Suppressor macrophage treated with lipopolysaccharide for 1 hour (primary cell): ENCODE data around the gene ALG12.

ENCODE experiments used
- DNase-seq, 3 donors: peaks; one replicate each; pipeline ENCODE4 v3.0.0-alpha.2; 2020 to 2022

ALG12 gene

GRCh38 chr22:49957826-49958365 is 39.7 kb upstream of the ALG12 start:
- DNase-seq: no peak

DNA sequence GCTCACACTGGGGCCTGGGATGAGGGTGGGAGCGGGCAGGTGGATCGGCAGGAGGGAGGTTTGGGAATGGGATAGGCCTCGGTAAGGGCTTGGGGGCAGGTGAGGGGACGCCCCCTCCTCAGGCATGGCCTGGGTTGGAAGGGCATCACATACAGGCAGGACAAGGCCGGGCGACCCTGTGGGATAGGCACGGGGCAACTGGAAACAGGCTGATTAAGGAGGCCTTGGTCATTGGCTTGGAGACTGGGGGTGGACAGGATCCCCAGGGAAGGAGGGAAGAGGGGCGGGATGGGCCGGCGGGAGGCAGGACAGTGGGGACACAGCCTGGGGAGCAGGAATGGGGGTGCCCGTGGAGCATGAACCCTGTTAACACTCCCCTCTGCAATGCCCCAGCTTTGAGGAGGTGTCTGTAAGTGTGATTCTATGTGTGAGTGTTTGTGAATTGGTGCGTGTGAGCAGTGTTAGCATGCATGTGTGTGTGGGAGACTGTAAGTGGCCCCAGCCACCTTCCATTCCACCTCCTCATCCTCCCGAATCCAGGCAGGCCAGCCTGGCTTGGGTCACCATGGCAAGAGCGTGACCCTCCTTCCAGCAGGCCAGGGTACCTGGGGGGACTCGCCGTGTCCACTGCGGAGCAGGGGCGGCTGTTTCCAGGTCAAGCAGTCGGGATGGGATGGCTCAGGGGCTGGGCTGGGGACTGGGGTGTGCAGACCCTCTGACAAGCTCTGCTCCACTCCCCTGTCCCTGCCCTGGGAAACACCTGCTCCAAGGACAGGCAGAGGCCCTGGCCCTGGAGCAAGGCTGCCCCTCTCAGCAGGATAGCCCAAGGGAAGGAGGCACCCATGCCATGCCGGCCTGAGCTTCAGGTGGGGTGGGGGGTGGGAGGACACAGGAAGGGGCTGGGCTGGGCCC is 38.9 kb upstream of the ALG12 start:
- DNase-seq: no peak

DNA sequence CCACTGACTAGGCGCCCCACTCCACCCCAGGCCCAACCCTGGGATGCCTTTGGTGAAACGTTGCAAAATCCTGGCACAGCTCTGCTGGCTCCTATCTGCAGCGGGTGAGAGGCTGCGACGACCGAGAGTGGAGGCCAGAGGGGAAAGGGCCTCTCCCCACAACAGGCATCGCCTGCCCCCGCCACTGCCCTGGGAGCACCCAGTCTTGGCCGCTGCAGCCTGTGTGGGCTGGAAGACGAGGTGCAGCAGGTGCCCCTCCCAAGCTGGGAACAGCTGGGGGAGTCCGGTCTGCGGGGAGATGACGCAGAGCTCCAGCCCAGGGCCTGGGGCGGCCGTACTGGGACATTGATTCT is 38.2 kb upstream of the ALG12 start:
- DNase-seq: no peak

DNA sequence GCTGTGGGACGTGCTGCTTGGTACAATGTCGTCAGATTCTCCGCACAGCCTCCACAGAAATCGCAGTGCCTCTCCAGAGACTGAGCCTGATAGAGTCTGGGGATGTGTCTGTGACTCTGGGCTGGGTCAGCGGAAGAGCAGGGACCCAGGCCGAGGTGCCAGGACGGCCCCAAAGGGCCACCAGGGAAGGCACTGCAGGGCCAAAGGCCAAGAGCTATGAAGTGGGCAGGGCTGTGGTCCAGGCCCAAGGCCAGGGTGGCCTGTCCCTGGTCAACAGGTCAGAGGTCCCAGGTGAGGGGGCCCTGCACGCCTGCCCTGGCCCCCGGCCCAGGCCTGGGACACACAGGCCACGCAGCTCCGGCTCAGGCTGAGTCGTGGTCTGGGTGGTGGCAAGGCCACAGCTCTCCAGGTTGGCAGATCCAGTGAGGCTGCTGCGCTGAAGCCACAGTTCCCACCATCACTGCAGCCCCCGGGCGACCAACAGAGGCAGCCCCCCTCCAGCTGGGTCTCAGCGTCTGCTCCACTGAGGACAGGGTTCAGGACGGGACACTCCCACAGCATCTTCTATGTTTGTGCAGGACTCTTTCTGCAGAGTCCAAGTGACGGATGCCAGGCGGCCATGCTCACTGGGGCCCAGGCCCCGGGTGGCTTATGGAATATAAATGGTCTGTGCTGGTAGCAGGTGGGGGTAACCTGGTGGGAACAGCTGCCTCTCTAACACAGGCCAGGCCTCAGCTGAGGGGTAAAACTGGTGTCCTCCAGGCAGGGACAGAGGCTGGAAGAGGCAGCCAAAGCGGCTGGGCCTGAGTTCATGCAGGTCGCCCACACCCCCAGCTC is 37.6 kb upstream of the ALG12 start:
- no peak for DNase-seq

DNA sequence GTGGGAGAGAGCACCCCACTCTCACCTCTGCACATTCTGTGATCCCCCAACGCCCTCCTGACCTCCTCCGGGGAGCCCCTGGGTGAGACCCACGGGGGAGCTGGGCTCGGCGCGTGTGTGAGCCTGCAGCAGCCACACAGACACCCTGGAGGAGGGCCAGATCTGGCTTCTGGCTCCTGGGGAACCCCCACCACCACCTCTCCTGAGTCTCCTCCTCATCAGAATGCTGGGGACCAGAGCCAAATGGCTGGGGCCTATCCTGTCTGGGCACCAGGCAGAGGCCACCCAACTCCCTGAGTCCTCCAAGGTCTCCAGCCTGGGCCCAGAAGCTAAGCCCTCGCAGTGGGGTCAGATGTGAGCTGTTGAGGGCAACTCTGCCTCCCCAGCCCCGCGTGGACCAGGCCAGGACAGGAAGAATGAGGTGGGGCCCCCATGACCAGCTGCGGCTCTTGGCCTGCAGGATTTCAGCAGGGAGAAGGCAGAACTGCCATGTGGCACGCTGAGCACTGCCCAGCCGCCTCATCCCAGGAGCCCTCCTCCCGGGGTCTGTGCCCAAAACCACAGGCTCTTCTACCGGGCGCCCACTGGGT is 36.8 kb upstream of the ALG12 start:
- DNase-seq: no peak

GRCh38 chr22:49954354-49954753 is 36.1 kb upstream of the ALG12 start:
- DNase-seq: no peak

DNA sequence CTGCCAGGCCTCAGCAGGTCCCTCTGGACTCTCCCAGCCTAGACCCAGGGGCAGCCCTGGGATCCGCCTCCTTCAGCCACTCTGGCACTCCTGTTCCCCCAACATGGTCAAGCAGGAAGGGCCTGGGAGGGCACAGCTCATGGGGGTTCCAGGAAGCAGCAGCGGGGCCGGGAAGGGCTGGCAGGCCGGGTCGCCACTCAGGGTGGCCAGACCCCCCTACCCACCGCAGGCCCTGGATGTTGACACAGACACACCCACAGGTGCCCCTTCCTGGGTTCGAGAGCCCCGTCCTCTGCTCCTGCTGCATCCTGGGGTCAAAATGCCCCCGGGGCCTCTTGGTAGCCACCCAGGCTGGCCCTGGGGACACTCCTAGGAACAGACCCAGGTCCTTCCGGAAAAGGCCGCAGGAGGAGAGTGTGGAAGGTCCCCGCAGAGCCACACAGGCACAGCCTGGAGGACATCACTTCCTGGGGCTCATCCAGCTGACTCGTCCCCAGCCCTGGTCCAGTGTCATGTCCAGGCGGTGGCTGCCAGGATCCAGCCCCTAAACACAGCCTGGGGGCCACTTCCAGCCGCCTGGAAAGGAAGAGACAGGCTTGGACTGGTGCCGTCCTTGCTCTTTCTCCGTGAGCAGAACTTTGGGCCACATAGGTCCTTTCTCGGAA is 35.6 kb upstream of the ALG12 start:
- no peak for DNase-seq

- DNase-seq: no peak
Measured at GRCh38 chr22:49953027-49953679, 34.9 kb upstream of the ALG12 start.

DNA sequence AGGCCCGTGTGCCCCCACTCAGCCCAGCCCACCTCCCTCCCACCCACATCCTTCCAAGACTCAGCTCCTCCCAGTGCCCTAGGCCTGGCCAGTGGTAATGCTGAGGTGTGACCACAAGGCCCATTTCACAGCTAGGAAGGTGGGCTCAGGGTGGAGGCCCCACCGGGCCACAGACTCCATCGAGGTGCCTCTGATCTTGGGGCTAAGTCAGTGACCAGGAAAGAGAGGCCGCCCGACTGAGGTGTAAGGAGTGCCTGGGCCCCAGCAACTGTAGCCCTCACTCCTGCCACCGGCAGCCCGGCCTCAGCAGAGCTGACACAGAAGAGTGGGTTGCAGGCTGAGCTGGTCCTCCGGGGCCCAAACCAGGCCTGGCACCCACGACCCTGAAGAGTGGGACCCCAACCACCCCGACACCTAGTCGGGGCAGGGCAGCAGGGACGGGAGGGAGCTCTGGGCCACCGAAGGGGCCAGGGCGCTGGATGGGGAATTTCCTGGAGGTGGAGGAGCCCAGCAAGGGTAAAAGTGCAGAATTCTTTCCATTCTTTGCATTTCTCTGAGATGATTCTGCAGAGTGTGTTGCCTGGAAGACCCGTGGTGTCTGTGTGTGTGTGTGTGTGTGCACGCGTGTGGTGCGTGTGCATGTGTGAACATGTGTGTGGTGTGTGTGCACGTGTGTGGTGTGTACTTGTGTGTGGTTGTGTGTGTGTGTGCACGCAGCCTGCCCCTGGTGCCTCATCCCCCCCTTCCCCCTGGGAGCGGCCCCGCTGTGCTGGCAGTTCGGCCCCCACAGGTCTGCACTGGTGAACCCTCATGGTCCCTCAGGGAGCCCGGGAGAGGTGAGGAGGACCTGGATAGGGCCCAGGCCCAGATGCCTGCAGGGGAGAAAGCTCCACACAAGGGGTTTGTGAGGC is 34.0 kb upstream of the ALG12 start:
- no peak for DNase-seq

DNA sequence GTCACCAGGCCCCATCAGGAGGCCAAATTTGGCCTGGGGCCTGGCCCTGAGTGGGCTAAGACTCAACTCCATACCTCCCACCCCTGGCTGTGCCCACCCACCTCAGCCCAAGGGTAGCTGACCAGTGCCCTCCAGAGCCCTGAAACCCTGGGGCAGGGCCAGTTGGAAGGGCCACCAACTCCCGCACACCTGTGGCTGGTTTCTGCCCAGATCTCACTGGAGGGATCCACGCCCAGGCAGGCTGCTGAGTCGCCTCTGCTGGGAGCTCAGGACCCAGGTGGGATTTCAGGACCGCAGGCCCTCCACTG is 33.4 kb upstream of the ALG12 start:
- no peak for DNase-seq

DNA sequence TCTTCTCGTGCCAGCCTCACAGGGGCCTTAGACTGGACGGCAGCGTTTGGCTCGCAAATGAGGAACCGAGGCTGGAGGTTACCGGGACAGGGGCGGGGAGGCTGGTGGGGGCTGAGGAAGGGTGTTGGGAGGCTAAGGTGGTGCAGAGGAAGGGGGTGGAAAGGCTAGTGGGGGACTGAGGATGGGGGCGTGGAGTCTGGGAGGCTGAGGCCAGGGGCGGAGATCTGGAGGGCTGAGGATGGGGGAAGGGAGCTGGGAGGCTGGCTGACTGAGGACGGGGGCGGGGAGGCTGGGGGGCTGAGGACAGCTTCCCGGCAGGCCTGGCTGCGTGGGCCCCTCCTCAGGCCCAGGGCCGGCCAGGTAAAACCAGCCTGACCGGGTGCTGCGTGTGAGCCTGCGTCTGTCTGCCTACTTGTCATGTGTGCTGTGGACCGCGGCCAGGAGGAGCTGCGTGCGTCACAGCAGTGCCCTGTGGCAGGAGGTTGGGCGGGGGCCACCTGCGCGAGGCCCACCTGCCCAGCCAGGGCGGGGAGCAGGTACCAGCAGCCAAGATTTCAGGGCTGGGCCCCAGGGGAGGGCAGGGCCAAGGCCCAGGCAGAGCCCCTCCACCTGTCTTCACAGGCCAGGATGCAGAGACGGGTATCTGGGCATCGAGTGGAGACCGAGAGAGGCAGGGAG is 32.9 kb upstream of the ALG12 start:
- peak in 2 of 3 donors; percentile 55 to 57 for DNase-seq

DNA sequence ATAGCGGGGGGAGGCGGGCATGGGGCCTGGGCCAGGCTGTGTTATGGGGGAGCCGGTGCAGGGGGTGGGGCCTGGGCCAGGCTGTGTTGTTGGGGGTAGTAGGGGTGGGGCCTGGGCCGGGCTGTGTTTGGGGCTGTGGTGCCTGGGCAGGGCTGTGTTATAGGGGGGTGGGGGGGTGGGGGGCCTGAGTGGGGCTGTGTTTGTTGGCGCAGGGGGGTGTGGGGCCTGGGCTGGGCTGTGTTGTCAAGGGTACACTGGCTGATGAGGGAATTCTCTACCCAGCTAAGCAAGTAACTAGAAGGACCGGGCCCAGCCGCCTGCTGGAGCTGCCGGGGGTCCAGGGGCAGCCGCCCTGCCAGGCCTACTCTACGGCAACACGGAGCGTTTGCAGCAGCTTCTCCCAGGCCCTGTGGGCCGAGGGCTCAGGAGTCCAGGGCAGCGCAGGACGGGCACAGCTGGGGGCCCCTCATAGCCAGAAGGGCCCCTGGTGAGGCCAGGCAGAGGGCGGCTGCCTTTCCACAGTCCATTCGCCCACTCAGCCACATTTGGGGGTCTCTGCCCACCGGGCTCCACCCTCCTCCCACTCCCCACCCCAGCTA is 32.3 kb upstream of the ALG12 start:
- DNase-seq: no peak

DNA sequence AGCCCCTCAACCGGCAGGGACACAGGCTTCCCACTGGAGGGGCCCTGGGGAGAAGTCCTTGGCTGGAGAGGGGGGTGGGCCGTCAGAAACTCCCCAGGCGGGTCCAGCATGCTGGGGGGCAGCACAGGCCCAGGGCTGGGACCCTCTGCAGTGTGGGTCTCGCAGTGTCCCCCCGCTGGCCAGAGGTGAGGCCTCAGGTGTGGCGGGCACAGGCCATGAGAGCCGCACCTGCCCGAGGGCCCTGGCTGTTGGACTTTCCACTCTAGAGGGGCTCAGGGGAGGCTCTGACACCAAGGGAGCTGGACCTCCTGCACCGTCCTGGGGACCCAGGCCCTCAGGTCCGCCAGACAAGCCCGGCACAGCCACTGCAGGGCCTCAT is 31.7 kb upstream of the ALG12 start:
- DNase-seq: no peak

DNA sequence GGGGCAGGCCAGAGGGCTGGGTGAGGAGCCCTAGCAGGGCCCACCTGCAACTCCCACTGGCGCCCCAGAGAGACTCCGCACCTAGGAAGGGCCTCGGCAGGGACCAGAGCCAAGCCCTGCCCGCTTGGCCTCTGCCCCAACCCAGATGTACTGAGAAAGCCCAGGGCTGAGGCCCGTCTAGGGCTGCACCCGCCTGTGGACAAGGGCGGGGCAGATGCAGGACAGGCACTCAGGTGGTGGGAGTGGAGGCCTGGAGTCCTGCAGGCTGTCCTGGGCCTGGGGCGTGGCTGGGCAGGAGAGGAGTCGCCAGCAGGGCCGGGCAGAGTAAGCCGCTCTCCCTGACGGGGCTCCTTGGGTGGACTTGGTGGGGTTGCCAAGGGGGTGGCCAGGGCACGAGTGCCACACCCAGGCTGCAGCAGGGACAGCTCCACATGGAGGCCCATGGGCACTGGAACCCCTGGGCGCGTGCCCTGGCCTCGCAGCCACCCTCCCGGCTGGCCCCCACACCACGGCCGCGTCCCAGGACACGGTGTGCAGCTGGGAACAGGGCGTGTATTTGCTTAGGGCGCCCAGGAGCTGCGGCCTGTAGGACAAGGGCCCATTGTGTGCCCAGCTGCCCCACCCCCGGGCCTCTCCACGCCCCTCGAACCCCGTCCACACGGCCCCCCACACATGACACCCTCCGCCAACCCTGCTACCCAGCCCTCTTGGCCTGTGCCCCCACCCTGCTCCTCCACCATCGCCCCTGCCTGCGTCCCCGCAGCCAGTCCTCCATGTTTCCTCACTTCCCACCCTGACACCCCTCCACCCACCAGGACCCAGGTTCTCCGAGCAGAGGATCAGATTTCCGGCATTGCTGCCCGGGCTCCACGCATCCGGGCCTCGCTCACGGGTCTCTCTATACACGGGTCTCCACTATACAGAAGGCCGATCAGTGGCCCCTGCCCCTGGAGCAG is 31.0 kb upstream of the ALG12 start:
- DNase-seq: no peak

- no peak for DNase-seq
Measured at GRCh38 chr22:49948116-49948957, 30.1 kb upstream of the ALG12 start.

DNA sequence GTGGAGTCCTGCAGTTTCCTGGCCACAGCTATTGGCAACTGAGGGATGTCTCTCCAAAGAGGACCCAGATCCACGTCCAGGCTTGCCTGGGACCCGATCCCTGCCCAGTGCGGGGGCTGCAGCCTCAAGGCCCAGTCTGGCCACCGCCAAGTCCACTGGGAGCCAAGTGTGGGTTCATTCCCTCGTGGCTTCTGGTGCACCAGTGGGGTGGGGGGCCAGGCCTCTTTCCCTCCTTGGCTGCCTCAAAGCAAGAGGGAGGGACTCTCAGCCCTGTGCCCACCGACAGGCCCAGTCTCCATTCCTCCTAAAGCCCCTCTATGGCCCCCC is 29.0 kb upstream of the ALG12 start:
- DNase-seq: no peak

DNA sequence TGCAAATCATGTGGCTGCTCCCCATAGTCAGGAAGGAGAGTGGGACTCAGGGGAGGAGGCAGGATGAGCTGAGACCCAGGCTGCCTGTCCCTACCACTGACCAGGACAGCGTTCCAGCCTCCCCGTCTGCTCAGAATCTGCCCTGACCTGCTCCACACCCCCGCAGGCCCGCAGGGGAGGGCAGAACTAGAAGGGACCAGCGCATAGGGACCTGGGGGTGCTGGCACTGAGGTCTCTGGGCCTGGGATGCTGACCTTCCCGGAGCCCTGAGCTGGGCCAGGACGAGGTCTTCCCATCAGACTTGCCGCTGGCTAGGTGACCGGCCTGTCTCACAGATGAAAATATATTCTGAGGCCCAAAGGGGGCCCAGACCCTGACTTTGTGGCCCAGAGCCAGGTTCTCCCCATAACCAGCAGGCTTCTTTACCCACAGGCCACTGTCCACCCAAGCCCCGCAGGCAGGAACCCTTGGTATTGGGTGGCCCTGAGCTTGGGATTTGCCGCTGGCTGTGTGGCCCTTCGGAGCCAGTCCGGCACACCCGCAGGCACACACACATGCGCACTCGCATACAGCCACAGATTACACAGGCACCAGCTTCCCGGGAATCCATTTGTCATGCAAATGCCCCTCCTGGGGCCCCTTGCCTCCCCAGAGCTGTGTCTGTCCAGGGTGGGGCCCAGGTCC is 28.5 kb upstream of the ALG12 start:
- DNase-seq: no peak
